ENCODE measurements around the gene GPC5.
"Not testable (repeated sequence)": the region's sequence is repeated elsewhere in the genome, so short reads cannot be mapped to it uniquely, and the experiment has no call there.

GPC5 gene

GRCh38 chr13:91661692-91662490, 263.5 kb downstream of the GPC5 start:
- DNase-seq: no peak

- DNase-seq: no peak
These were observed 265.6 kb downstream of the GPC5 start for GRCh38 chr13:91664039-91664438.

- no peak for DNase-seq
These were observed 269.1 kb downstream of the GPC5 start for GRCh38 chr13:91667486-91667885.

GRCh38 chr13:91668866-91669495, 270.6 kb downstream of the GPC5 start:
- DNase-seq: no peak

GRCh38 chr13:91674347-91674746, 275.9 kb downstream of the GPC5 start:
- DNase-seq: not testable (repeated sequence)

GRCh38 chr13:91684746-91685145, 286.3 kb downstream of the GPC5 start:
- DNase-seq: no peak

GRCh38 chr13:91690944-91691343, 292.5 kb downstream of the GPC5 start:
- no peak for DNase-seq

GRCh38 chr13:91693466-91693865, 295.0 kb downstream of the GPC5 start:
- no peak for DNase-seq

GRCh38 chr13:91698308-91698707, 299.9 kb downstream of the GPC5 start:
- DNase-seq: no peak

- no peak for DNase-seq
These were observed 300.3 kb downstream of the GPC5 start for GRCh38 chr13:91698767-91699166.

GRCh38 chr13:91699863-91700262, 301.4 kb downstream of the GPC5 start:
- DNase-seq: no peak

- DNase-seq: no peak
These were observed 303.6 kb downstream of the GPC5 start for GRCh38 chr13:91701975-91702374.

- DNase-seq: no peak
These were observed 304.0 kb downstream of the GPC5 start for GRCh38 chr13:91702411-91702810.

- no peak for DNase-seq
These were observed 306.0 kb downstream of the GPC5 start for GRCh38 chr13:91704398-91704797.

- DNase-seq: no peak
These were observed 310.1 kb downstream of the GPC5 start for GRCh38 chr13:91708558-91708957.

GRCh38 chr13:91709180-91709579, 310.8 kb downstream of the GPC5 start:
- DNase-seq: no peak

- no peak for DNase-seq
These were observed 312.3 kb downstream of the GPC5 start for GRCh38 chr13:91710733-91711132.

GRCh38 chr13:91714855-91715254, 316.4 kb downstream of the GPC5 start:
- no peak for DNase-seq

- DNase-seq: no peak
These were observed 318.1 kb downstream of the GPC5 start for GRCh38 chr13:91716436-91717065.

GRCh38 chr13:91719033-91719432, 320.6 kb downstream of the GPC5 start:
- no peak for DNase-seq

GRCh38 chr13:91721413-91721812, 323.0 kb downstream of the GPC5 start:
- DNase-seq: no peak

- DNase-seq: no peak
These were observed 324.0 kb downstream of the GPC5 start for GRCh38 chr13:91722267-91722884.

- no peak for DNase-seq
These were observed 326.2 kb downstream of the GPC5 start for GRCh38 chr13:91724591-91724990.

GRCh38 chr13:91725646-91726045, 327.2 kb downstream of the GPC5 start:
- no peak for DNase-seq

Measured in NCI-H1048 (cell line).